K562 (cell line): Measurements from ENCODE around the gene JMJD1C. TPM values are rescaled to one million over a fixed set of nuclear protein-coding genes. Genes with fewer than 3 reads are reported as not detected.

ENCODE experiments used
- CGGBP1 ChIP-seq: fragments of 250-450 bp; sonication (Bioruptor Pico); IDR thresholded peaks from 2 replicates; pipeline ENCODE4 v1.9.0; 2021; ENCODE audit warnings: mild to moderate bottlenecking
- ETS1 ChIP-seq: conservative IDR thresholded peaks from 2 replicates; pipeline ENCODE4 v1.6.1; 2011; ENCODE audit warnings: low read depth, mild to moderate bottlenecking, low read length; ENCODE audit not compliant: control insufficient read depth
- MEIS2 ChIP-seq: fragments of 450-650 bp; IDR thresholded peaks from 2 replicates; pipeline ENCODE4 v1.6.1; 2014; ENCODE audit warnings: mild to moderate bottlenecking; ENCODE audit not compliant: partially characterized antibody
- NEUROD1 ChIP-seq: fragments of 150-350 bp; IDR thresholded peaks from 2 replicates; pipeline ENCODE4 v1.6.1; 2014; ENCODE audit warnings: borderline replicate concordance, low read length, low read depth; ENCODE audit not compliant: partially characterized antibody
- REST ChIP-seq, 2 experiments: fragments of 450-650 bp; formaldehyde crosslinking in 1 of 2; IDR thresholded peaks; 2 replicates each; pipeline versions ENCODE4 v1.4.0 to v1.6.1; 2014 to 2020; ENCODE audit warnings: mild to moderate bottlenecking in 2 of 2, borderline replicate concordance in 1 of 2, low read depth in 1 of 2
- ZKSCAN1 ChIP-seq: fragments of 150-350 bp; IDR thresholded peaks from 2 replicates; pipeline ENCODE4 v1.6.1; 2016; ENCODE audit warnings: low read depth, low read length
- ZNF217 ChIP-seq: sonication (generic); formaldehyde crosslinking; IDR thresholded peaks from 2 replicates; pipeline ENCODE4 v1.8.0; 2022; ENCODE audit warnings: mild to moderate bottlenecking, missing genetic modification reagents
- ZNF507 ChIP-seq: conservative IDR thresholded peaks from 2 replicates; pipeline ENCODE4 v1.6.1; 2017; ENCODE audit warnings: missing genetic modification characterization, missing compliant biosample characterization
- ZNF740 ChIP-seq, 3 experiments: fragments of 200-800 bp in 1 of 3; sonication (Bioruptor generic) in 1 of 3; sonication (generic) in 1 of 3; formaldehyde crosslinking in 1 of 3; IDR thresholded peaks; 2 replicates each; pipeline versions ENCODE4 v1.6.1 to v1.8.0; 2016 to 2022; ENCODE audit warnings: mild to moderate bottlenecking in 2 of 3, missing compliant biosample characterization in 2 of 3, missing genetic modification characterization in 2 of 3, missing genetic modification reagents in 1 of 3
- polyA plus RNA-seq, 8 experiments: library from polyadenylated mRNA; depleted of rRNA in 4 of 8; stranded (reverse) in 5 of 8; unstranded in 3 of 8; fragments of >200 nt; fragmentation: Nextera tagmentation in 2 of 8; fragmentation: Illumina TruSeq in 1 of 8; extraction: Ambion mirVana in 2 of 8; extraction: Trizol in 1 of 8; gene quantifications; 2 replicates each; pipeline versions ENCODE4 v1.2.1 to v1.2.3, GENCODE V29; 2011 to 2014; ENCODE audit warnings: inconsistent platforms in 1 of 8, missing spikeins in 1 of 8
- total RNA-seq, 7 experiments: library from RNA; depleted of rRNA in 6 of 7; stranded (reverse); fragments of >200 nt in 6 of 7; fragmentation: Illumina TruSeq in 2 of 7; extraction: Trizol in 2 of 7; gene quantifications; 2 replicates each; pipeline versions ENCODE4 v1.2.1 to v1.2.3, GENCODE V29; 2011 to 2021; ENCODE audit warnings: low replicate concordance in 1 of 7
- TF ChIP-seq, protein P1 (sequence below): fragments of 450-650 bp; formaldehyde crosslinking; IDR thresholded peaks from 2 replicates; pipeline ENCODE4 v1.4.0; 2020; ENCODE audit warnings: mild to moderate bottlenecking
- TF ChIP-seq, protein P2 (sequence below): sonication (generic); formaldehyde crosslinking; IDR thresholded peaks from 2 replicates; pipeline ENCODE4 v1.8.1; 2023; ENCODE audit warnings: mild to moderate bottlenecking, missing genetic modification reagents

The JMJD1C gene
- total and polyA plus RNA-seq, 9 of the 15 experiments (the other 6 are each of a cell fraction or from before 2014, with no cell fraction given): 25.3 to 68.0 (median 47.2) TPM

GRCh38 chr10:63464402-63465292, 1.1 kb downstream of the JMJD1C start (continued):
- TF ChIP-seq ZNF507 (tag) (no peak), NEUROD1 (no peak), MEIS2 (peak; percentile 85), ZNF217 (no peak), ETS1 (no peak), ZKSCAN1 (no peak), REST (IDR thresholded peaks at IDR 0.05; ENCODE audit: borderline replicate concordance) (no peak; the same call in 1 of the 2 replicates), REST (CRISPR knock-in tag; IDR thresholded peaks at IDR 0.05; ENCODE audit: low read depth) (0 out of 2 replicates have a peak, but pooled peaks have one; percentile 48), ZNF740 (CRISPR knock-in tag; IDR thresholded peaks at IDR 0.05) (0 out of 2 replicates have a peak, but pooled peaks have one; percentile 4), ZNF740 (tag; IDR thresholded peaks at IDR 0.05) (no peak), CGGBP1 (CRISPR knock-in tag) (0 out of 2 replicates have a peak, but pooled peaks have one; percentile 9)
- TF ChIP-seq, protein P1, sequence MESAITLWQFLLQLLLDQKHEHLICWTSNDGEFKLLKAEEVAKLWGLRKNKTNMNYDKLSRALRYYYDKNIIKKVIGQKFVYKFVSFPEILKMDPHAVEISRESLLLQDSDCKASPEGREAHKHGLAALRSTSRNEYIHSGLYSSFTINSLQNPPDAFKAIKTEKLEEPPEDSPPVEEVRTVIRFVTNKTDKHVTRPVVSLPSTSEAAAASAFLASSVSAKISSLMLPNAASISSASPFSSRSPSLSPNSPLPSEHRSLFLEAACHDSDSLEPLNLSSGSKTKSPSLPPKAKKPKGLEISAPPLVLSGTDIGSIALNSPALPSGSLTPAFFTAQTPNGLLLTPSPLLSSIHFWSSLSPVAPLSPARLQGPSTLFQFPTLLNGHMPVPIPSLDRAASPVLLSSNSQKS: no peak
- TF ChIP-seq, protein P2, sequence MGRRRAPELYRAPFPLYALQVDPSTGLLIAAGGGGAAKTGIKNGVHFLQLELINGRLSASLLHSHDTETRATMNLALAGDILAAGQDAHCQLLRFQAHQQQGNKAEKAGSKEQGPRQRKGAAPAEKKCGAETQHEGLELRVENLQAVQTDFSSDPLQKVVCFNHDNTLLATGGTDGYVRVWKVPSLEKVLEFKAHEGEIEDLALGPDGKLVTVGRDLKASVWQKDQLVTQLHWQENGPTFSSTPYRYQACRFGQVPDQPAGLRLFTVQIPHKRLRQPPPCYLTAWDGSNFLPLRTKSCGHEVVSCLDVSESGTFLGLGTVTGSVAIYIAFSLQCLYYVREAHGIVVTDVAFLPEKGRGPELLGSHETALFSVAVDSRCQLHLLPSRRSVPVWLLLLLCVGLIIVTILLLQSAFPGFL: 0 out of 2 replicates have a peak, but pooled peaks have one; percentile 24
